IMR-90 (cell line): ENCODE data around the gene ZNF587. TPM values are rescaled to one million over a fixed set of nuclear protein-coding genes. Genes with fewer than 3 reads are reported as not detected.
"Not testable (repeated sequence)": the region's sequence is repeated elsewhere in the genome, so short reads cannot be mapped to it uniquely, and the experiment has no call there.

Experiments used
- ATAC-seq: fragments of 200-7000 bp; cut with Tn5 transposase; 2 replicates; pipeline ENCODE4 v1.9.1; 2020; ENCODE audit warnings: low read depth, mild to moderate bottlenecking, moderate library complexity
- BruUV-seq: library from RNA; stranded (reverse); fragments of 400-500 nt; replicated peaks from 2 replicates; lab custom pipeline; 2021; lab: Mats Ljungman, UMichigan
- CTCF ChIA-PET: fragments of 300-600 bp; formaldehyde crosslinking; extraction: SDS; loops from one replicate; lab custom pipeline; 2021; ENCODE audit warnings: antibody characterized with exemption; lab: Yijun Ruan, JAX
- POLR2A ChIA-PET: fragments of 300-600 bp; sonication (Branson Sonifier 250); formaldehyde crosslinking; loops from one replicate; lab custom pipeline; 2022; ENCODE audit warnings: antibody characterized with exemption; ENCODE audit not compliant: unreplicated experiment; lab: Charles Lee
- DNase-seq: peaks from one replicate; pipeline ENCODE4 v3.0.0; 2013
- H2AFZ ChIP-seq: replicated peaks from 2 replicates; pipeline ENCODE3; 2013; ENCODE audit warnings: low read length, mild to moderate bottlenecking; ENCODE audit not compliant: poor library complexity
- H2AK5ac ChIP-seq: 2 replicates; pipeline ENCODE4 v1.6.1; 2013; ENCODE audit warnings: low read depth, low read length, inconsistent platforms
- H2AK9ac ChIP-seq: replicated peaks from 2 replicates; pipeline ENCODE3; 2013; ENCODE audit warnings: mild to moderate bottlenecking, low read depth, low read length, moderate library complexity; ENCODE audit not compliant: poor library complexity
- H2BK120ac ChIP-seq: 2 replicates; pipeline ENCODE4 v1.6.1; 2013; ENCODE audit warnings: low read depth, low read length, inconsistent platforms
- H2BK15ac ChIP-seq: 3 replicates; pipeline ENCODE4 v1.6.1; 2013; ENCODE audit warnings: low read depth, low read length, inconsistent platforms
- H2BK20ac ChIP-seq: 2 replicates; pipeline ENCODE4 v1.6.1; 2013; ENCODE audit warnings: low read depth, mild to moderate bottlenecking, inconsistent platforms, low read length, moderate library complexity
- H2BK5ac ChIP-seq: 2 replicates; pipeline ENCODE4 v1.6.1; 2013; ENCODE audit warnings: mild to moderate bottlenecking, low read depth, low read length, inconsistent platforms; ENCODE audit not compliant: poor library complexity, severe bottlenecking
- H3K14ac ChIP-seq: replicated peaks from 2 replicates; pipeline ENCODE4 v1.6.1; 2013; ENCODE audit warnings: low read depth, low read length, inconsistent platforms
- H3K18ac ChIP-seq: 2 replicates; pipeline ENCODE4 v1.6.1; 2013; ENCODE audit warnings: low read depth, low read length, control low read depth
- H3K23ac ChIP-seq: 2 replicates; pipeline ENCODE4 v1.6.1; 2013; ENCODE audit warnings: low read depth, low read length, inconsistent platforms
- H3K27ac ChIP-seq: 2 replicates; pipeline ENCODE4 v1.5.1; 2013; ENCODE audit warnings: mild to moderate bottlenecking, control low read depth, low read length; ENCODE audit not compliant: insufficient read depth
- H3K27me3 ChIP-seq: 2 replicates; pipeline ENCODE4 v1.6.1; 2013; ENCODE audit warnings: low read length; ENCODE audit not compliant: control insufficient read depth, insufficient read depth
- H3K36me3 ChIP-seq: 2 replicates; pipeline ENCODE4 v1.6.1; 2013; ENCODE audit warnings: low read length, mixed read lengths; ENCODE audit not compliant: control insufficient read depth, insufficient read depth
- H3K4ac ChIP-seq: 2 replicates; pipeline ENCODE4 v1.6.1; 2013; ENCODE audit warnings: low read depth, low read length, inconsistent platforms
- H3K4me1 ChIP-seq: 2 replicates; pipeline ENCODE4 v1.6.1; 2013; ENCODE audit warnings: low read length, mixed read lengths; ENCODE audit not compliant: control insufficient read depth, insufficient read depth
- H3K4me2 ChIP-seq: 2 replicates; pipeline ENCODE4 v1.6.1; 2013; ENCODE audit warnings: low read depth, mild to moderate bottlenecking, control low read depth, low read length, moderate library complexity
- H3K4me3 ChIP-seq: 2 replicates; pipeline ENCODE4 v1.5.1; 2013; ENCODE audit warnings: low read depth, mild to moderate bottlenecking, control low read depth, low read length, moderate library complexity; ENCODE audit not compliant: insufficient read depth
- H3K56ac ChIP-seq: 2 replicates; pipeline ENCODE4 v1.6.1; 2013; ENCODE audit warnings: low read length, inconsistent platforms; ENCODE audit not compliant: insufficient read depth; ENCODE audit errors: extremely low read depth
- H3K79me1 ChIP-seq, 2 experiments: 2 replicates each; pipeline ENCODE4 v1.6.1; 2013; ENCODE audit warnings: low read length in 2 of 2, inconsistent platforms in 1 of 2, low read depth in 1 of 2
- H3K9ac ChIP-seq: 2 replicates; pipeline ENCODE4 v1.6.1; 2013; ENCODE audit warnings: low read depth, low read length, control low read depth
- H3K9me1 ChIP-seq: 2 replicates; pipeline ENCODE4 v1.6.1; 2013; ENCODE audit warnings: low read length, inconsistent platforms; ENCODE audit not compliant: insufficient read depth
- H3K9me3 ChIP-seq: 2 replicates; pipeline ENCODE4 v1.6.1; 2013; ENCODE audit warnings: low read length; ENCODE audit not compliant: control insufficient read depth, insufficient read depth
- H4K20me1 ChIP-seq: 2 replicates; pipeline ENCODE4 v1.6.1; 2013; ENCODE audit warnings: low read length, inconsistent platforms; ENCODE audit not compliant: insufficient read depth
- H4K5ac ChIP-seq: 2 replicates; pipeline ENCODE4 v1.6.1; 2013; ENCODE audit warnings: mild to moderate bottlenecking, low read depth, low read length, control low read depth
- H4K8ac ChIP-seq, 2 experiments: 2 replicates each; pipeline ENCODE4 v1.6.1; 2013; ENCODE audit warnings: low read depth in 2 of 2, low read length in 2 of 2, control low read depth in 1 of 2, inconsistent platforms in 1 of 2
- H4K91ac ChIP-seq: 2 replicates; pipeline ENCODE4 v1.6.1; 2013; ENCODE audit warnings: low read depth, low read length, inconsistent platforms; ENCODE audit not compliant: insufficient read depth
- MAFK ChIP-seq: IDR thresholded peaks from 2 replicates; pipeline ENCODE4 v1.6.1; 2012; ENCODE audit warnings: low read depth, low read length, improper control_type of control experiment
- WGBS, 2 experiments: methylation state at CpG; one replicate each; pipeline versions ENCODE4 v1.1.5 to v1.1.7; 2013; ENCODE audit warnings: missing lambda C conversion rate in 2 of 2; ENCODE audit not compliant: insufficient read length in 1 of 2; ENCODE audit errors: extremely low coverage in 2 of 2; 5-methylcytosine and 5-hydroxymethylcytosine counted together
- dilution Hi-C: fragments of 300-500 bp; cut with HindIII; formaldehyde crosslinking; loops from one replicate; pipeline ENCODE4 v1.14.3; 2018; ENCODE audit warnings: low sequenced_read_pairs; ENCODE audit not compliant: unreplicated experiment
- in situ Hi-C: fragments of 300-500 bp; cut with MboI; formaldehyde crosslinking; loops from 3 replicates; pipeline ENCODE4 v1.14.3; 2019; ENCODE audit warnings: low sequenced_read_pairs, inconsistent platforms, mixed read lengths
- intact Hi-C: fragments of 100-400 bp; cut with micrococcal nuclease; formaldehyde crosslinking; loops from 2 replicates; pipeline ENCODE4 v1.10.0; 2022
- polyA plus RNA-seq, 3 experiments: library from polyadenylated mRNA; depleted of rRNA; stranded (reverse); fragments of >200 nt; gene quantifications; 2 replicates each; pipeline ENCODE4 v1.2.3, GENCODE V29; 2012; ENCODE audit warnings: low replicate concordance in 1 of 3
- total RNA-seq: library from RNA; depleted of rRNA; stranded (reverse); fragments of >200 nt; gene quantifications from 2 replicates; pipeline ENCODE4 v1.2.3, GENCODE V29; 2012

The ZNF587 gene
- total and polyA plus RNA-seq, 2 of the 4 experiments (the other 2 are of a cell fraction) = 14.0 to 43.7 TPM

DNA sequence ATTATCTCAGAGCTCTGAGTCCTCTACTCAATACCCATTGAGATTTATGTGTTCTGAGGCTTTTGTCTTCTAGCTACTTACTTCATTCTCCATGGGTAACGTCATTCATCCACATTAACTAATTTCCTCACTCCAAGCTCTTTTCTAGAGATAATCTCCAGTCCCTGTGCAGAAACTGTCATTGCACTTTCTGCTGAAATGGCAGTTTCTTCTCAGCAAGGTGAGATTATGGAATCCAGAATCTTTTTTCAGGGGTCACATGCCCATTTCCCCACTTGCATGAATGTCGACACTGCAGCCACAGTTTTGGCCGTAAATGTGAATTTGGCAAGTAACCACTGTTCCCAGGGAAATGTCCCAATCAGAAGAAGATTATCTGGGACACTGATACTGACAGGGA lies 12.7 kb downstream of the ZNF587 start:
- H3K9ac ChIP-seq, DNase-seq, H3K4me2 ChIP-seq, H3K23ac ChIP-seq, dilution Hi-C loops, H2BK5ac ChIP-seq, CTCF ChIA-PET, H4K20me1 ChIP-seq, H2BK20ac ChIP-seq, POLR2A ChIA-PET, H3K4ac ChIP-seq, ATAC-seq, H3K56ac ChIP-seq, H3K4me3 ChIP-seq, H2BK15ac ChIP-seq, H4K5ac ChIP-seq, H3K27me3 ChIP-seq, H2AK9ac ChIP-seq, H4K8ac ChIP-seq, H3K4me1 ChIP-seq, H3K18ac ChIP-seq, H3K27ac ChIP-seq, H2BK120ac ChIP-seq, intact Hi-C loops, H3K9me1 ChIP-seq, H2AK5ac ChIP-seq, H3K14ac ChIP-seq, H4K91ac ChIP-seq, H2AFZ ChIP-seq, in situ Hi-C loops: not testable (repeated sequence)
- peak; percentile 65 for TF ChIP-seq MAFK
- TSS peak; percentile 2 for BruUV-seq
- WGBS, 2 experiments = no CpG with 5 or more reads among the region's 3 CpGs
- Histone ChIP-seq H3K36me3 (peaks cover 70% of the 10 kb centered on the region), H3K79me1 (peaks cover 27 to 28% of the 10 kb centered on the region in 2 experiments; a peak in 3 of 4 replicates), H3K9me3 (peaks cover 53% of the 10 kb centered on the region)
